GM18867 (cell line): Measurements from ENCODE around the gene MC2R.
"Not testable (repeated sequence)": the region's sequence is repeated elsewhere in the genome, so short reads cannot be mapped to it uniquely, and the experiment has no call there.

Experiments used
- ATAC-seq: cut with Tn5 transposase; IDR thresholded peaks from one replicate; pipeline ENCODE4 v1.9.1; 2021; ENCODE audit warnings: mild to moderate bottlenecking, moderate library complexity; ENCODE audit not compliant: unreplicated experiment

The MC2R gene

GRCh38 chr18:13894531-13894930 is 20.8 kb downstream of the MC2R start:
- no peak for ATAC-seq

GRCh38 chr18:13893418-13893760 is 21.9 kb downstream of the MC2R start:
- ATAC-seq = peak; percentile 99

GRCh38 chr18:13892098-13892497 is 23.2 kb downstream of the MC2R start:
- ATAC-seq = no peak

GRCh38 chr18:13890761-13891361 is 24.5 kb downstream of the MC2R start:
- ATAC-seq = no peak

DNA sequence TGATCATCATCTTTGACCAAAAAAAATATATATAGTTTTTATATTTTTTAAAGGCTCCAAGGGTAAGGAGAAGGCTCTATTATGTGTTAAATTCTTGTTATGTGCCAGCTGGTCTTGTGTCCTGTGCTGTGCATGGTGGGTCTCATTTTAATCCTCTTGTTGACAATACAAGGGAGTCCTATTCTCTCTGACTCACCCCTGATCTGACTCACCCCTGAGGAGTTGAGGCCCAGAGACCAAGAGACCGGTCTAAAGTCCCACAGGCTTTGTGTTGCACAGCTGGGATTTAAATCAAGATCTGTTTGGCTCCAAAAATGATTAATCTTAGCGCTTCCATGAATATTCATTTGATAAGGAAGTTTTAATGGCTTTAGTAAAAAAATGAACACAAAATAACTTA is 25.7 kb downstream of the MC2R start:
- ATAC-seq = no peak

DNA sequence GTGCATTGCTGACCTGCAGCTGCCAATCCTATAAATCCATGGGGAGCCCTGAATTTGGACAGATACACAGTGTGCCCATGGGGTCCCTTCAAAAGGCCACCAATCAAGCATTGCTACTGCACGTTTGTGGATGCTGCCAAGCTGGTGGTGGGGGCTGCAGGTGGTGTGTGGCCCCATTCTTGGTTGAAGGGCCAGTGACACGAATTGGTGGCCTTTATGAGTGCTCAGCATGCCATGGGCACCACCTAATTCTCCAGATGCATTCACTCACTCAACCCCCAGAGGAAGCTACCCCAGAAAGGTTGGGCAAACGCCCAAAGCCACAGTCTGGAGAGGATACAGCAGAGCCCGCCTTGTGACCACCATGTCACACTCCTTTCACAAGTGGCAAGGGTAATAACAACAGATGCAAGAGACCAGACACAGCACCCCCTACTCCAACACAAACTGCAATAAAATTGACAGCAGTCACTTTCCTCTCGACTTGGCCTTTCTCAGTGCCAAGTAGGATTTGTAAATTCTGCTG is 27.1 kb downstream of the MC2R start:
- no peak for ATAC-seq

DNA sequence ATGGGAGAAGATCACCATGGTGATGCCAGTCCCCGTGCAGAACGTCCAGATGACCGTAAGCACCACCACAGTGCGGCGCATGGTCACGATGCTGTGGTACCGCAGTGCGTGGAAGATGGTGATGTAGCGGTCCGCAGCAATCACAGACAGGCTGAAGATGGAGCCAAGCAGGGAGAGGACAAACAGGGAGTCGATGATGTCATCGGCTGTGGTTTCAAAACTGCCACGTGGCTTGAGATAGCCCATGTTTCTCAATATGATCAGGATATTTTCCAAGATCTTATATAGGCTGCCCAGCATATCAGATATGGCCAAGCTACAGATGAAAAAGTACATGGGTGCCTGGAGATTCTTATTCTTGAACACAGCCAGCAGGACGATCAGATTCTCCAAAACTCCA is 30.3 kb downstream of the MC2R start:
- ATAC-seq = no peak

DNA sequence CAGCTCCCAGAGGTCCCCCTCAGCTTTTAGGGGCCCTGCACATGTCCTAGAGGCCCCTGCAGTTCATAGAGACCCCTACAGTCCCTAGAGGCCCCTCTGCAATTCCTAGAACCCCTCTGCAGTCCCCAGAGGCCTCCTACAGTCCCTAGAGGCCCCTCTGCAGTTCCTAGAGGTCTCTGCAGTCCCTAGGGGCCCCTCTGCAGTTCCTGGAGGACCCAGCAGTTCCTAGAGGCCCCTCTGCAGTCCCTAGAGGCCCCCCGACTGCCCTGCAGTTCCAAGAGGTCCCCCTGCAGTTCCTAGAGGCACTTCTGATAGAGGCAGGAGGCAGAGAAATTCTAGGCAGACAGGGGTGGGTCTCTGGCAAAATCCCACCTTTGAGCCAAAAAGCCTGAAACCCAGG is 35.4 kb downstream of the MC2R start:
- no peak for ATAC-seq

DNA sequence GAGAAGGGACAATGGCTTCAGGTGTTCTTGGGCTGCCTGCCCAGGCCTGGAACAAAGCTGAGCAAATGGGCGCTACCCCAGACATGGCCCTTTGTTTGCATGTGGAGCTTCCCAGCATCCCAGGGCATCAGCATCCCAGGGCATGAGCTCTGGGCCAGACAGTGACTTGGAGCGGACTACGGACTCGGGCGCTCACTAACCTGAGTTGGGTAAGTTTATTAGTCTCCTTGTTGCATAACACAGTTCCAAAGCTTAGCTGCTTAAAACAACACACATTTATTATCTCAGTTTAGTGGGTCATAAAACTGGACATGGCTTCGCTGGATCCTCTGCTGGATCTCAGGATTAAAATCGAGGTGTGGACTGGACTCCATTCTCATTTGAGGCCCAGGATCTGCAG is 35.8 kb downstream of the MC2R start:
- no peak for ATAC-seq

GRCh38 chr18:13878857-13879256 is 36.5 kb downstream of the MC2R start:
- no peak for ATAC-seq

GRCh38 chr18:13877157-13877556 is 38.2 kb downstream of the MC2R start:
- no peak for ATAC-seq

DNA sequence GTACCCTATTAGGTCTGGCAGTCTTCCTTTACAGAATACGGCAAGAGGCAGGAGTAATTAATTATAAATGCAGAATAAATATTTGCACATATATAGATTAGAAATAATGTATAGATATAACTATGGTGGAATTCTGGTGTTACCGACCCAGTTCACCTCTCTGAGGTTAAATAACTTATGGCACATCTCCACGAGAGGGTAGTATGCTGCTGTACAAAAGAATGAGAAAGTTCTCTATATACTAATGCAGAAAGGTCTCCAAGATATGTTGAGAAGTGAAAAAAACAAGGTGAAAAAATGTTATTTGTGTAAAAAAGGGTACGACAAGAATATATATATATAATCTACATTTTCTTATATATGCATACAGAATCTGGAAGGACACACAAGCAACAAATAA is 40.8 kb downstream of the MC2R start:
- ATAC-seq = no peak

GRCh38 chr18:13872932-13873331 is 42.4 kb downstream of the MC2R start:
- ATAC-seq = no peak

DNA sequence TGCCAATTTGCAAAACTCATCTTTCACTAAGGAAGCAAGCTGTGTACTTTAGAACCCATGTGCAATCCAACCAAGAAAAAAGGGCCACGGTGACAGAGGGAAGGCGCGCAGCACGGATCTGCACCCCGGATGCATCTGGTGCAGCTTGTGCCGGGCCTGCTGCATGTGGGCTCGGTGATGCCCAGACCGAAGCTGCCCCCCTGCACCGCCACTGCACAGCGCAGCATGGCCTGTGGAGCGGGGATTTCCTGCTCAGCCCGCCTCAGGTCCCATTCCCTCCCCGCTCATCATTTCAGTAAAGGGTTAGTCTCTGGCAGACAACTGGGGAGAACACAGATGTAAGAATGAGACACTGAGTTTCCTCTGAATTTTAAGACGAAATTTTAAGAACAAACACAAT is 43.0 kb downstream of the MC2R start:
- ATAC-seq = no peak

- ATAC-seq = no peak
Observed at GRCh38 chr18:13871701-13872100, 43.6 kb downstream of the MC2R start.

- no peak for ATAC-seq
Observed at GRCh38 chr18:13868501-13869271, 46.6 kb downstream of the MC2R start.

DNA sequence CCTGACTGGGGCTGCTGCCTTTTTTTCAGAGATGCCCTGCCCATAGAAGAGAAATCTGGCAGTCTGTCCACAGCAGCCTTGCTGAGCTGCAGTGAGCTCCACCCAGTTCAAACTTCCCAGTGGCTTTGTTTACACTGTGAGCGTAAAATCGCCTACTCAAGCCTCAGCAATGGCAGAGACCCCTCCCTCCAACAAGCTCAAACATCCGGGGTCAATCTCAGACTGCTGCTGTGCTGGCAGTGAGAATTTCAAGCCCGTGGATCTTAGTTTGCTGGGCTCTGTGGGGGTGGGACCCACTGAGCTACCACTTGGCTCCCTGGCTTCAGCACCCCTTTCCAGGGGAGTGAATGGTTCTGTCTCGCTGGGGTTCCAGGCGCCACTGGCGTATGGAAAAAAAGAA is 52.4 kb downstream of the MC2R start:
- ATAC-seq = not testable (repeated sequence)

DNA sequence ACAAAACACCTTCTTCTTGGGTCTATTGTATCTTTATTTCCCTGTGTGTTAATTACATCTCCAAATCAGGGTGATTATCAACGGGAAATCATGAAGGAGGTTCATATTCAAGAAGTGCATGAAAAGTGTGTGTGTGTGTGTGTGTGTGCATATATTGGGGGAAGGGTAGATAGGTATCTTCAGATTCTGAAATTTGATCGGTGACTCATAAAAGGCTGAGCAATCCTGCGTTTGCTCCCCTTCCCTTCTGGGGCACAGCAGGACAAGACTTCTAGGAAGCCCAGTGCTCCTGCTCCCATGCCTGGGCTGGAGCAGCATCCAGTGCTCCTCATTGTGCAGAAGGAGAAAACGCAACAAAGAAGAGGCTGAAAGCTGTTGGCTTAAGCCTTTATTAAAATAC is 65.5 kb downstream of the MC2R start:
- no peak for ATAC-seq

- no peak for ATAC-seq
Observed at GRCh38 chr18:13836559-13836958, 78.8 kb downstream of the MC2R start.

- no peak for ATAC-seq
Observed at GRCh38 chr18:13835202-13835601, 80.1 kb downstream of the MC2R start.

GRCh38 chr18:13834496-13835015 is 80.8 kb downstream of the MC2R start:
- ATAC-seq = no peak
